HCT116 (cell line): ENCODE results near the gene ECE2. TPM values are rescaled to one million over a fixed set of nuclear protein-coding genes. Genes with fewer than 3 reads are reported as not detected.

Source experiments
- ATAC-seq: fragments of 200-7000 bp; cut with Tn5 transposase; 2 replicates; pipeline ENCODE4 v1.9.1; 2020; ENCODE audit warnings: mild to moderate bottlenecking, moderate library complexity
- BruUV-seq: library from RNA; stranded (reverse); fragments of 400-500 nt; replicated peaks from 2 replicates; lab custom pipeline; 2021; lab: Mats Ljungman, UMichigan
- CTCF ChIA-PET: fragments of 300-600 bp; sonication (Branson Sonifier 250); formaldehyde crosslinking; loops from one replicate; lab custom pipeline; 2021; ENCODE audit warnings: antibody characterized with exemption; lab: Charles Lee
- POLR2A ChIA-PET: fragments of 300-600, 350-600 bp; sonication (Branson Sonifier 250); formaldehyde crosslinking; loops from one replicate; lab custom pipeline; 2021; ENCODE audit warnings: antibody characterized with exemption; lab: Charles Lee
- RAD21 ChIA-PET, 2 experiments: fragments of 300-600 bp; sonication (Branson Sonifier 250); formaldehyde crosslinking; loops; one replicate each; lab custom pipeline; 2023; ENCODE audit warnings: low total read pairs in 2 of 2; ENCODE audit not compliant: uncharacterized antibody in 2 of 2, unreplicated experiment in 2 of 2, low non-redundant PET in 1 of 2; lab: Charles Lee
- DNase-seq: peaks from one replicate; pipeline ENCODE4 v3.0.0-alpha.2; 2010; ENCODE audit warnings: low read depth, low spot score
- H2AFZ ChIP-seq: fragments of 200-600 bp; shearing (Covaris generic), sonication (generic); 2 replicates; pipeline ENCODE4 v1.6.1; 2017; ENCODE audit warnings: low read depth, mixed run types, mixed read lengths, antibody characterized with exemption, low read length; ENCODE audit not compliant: poor library complexity, severe bottlenecking
- H3K27ac ChIP-seq: 2 replicates; pipeline ENCODE4 v1.5.1; 2012; ENCODE audit warnings: low read depth, low read length
- H3K27me3 ChIP-seq: fragments of 200-600 bp; sonication (generic); 2 replicates; pipeline ENCODE4 v1.6.1; 2016; ENCODE audit warnings: mixed run types, low read length, mixed read lengths; ENCODE audit not compliant: insufficient read depth
- H3K36me3 ChIP-seq, 2 experiments: fragments of 200-500 bp in 1 of 2; fragments of 200-600 bp in 1 of 2; sonication (Bioruptor generic) in 1 of 2; sonication (generic) in 1 of 2; 2 replicates each; pipeline versions ENCODE4 v1.5.1 to v1.6.1; 2014 to 2016; ENCODE audit warnings: low read length in 2 of 2, inconsistent platforms in 1 of 2, mixed read lengths in 1 of 2, mixed run types in 1 of 2; ENCODE audit not compliant: insufficient read depth in 2 of 2, control insufficient read depth in 1 of 2
- H3K4me1 ChIP-seq, 2 experiments: fragments of 200-600 bp in 1 of 2; sonication (generic) in 1 of 2; 2 replicates each; pipeline versions ENCODE4 v1.5.1 to v1.6.1; 2012 to 2017; ENCODE audit warnings: low read length in 2 of 2, inconsistent platforms in 1 of 2, mild to moderate bottlenecking in 1 of 2, mixed read lengths in 1 of 2, mixed run types in 1 of 2, moderate library complexity in 1 of 2; ENCODE audit not compliant: insufficient read depth in 2 of 2, control insufficient read depth in 1 of 2
- H3K4me2 ChIP-seq: fragments of 200-600 bp; sonication (generic); 2 replicates; pipeline ENCODE4 v1.6.1; 2017; ENCODE audit warnings: mixed run types, low read length, mixed read lengths
- H3K4me3 ChIP-seq, 2 experiments: fragments of 200-600 bp in 1 of 2; sonication (generic) in 1 of 2; replicated peaks in 1 of 2; 2 replicates each; pipeline ENCODE4 v1.5.1; 2011 to 2016; ENCODE audit warnings: low read length in 2 of 2, control low read depth in 1 of 2, low read depth in 1 of 2, mild to moderate bottlenecking in 1 of 2, mixed read lengths in 1 of 2, mixed run types in 1 of 2
- H3K79me2 ChIP-seq: fragments of 200-600 bp; sonication (generic); 2 replicates; pipeline ENCODE4 v1.6.1; 2017; ENCODE audit warnings: mild to moderate bottlenecking, mixed run types, low read length, moderate library complexity, mixed read lengths; ENCODE audit not compliant: insufficient read depth
- H3K9ac ChIP-seq: fragments of 200-600 bp; sonication (generic); 2 replicates; pipeline ENCODE4 v1.6.1; 2016; ENCODE audit warnings: low read length, mixed read lengths
- H3K9me2 ChIP-seq: fragments of 200-600 bp; sonication (generic), shearing (Covaris generic); 2 replicates; pipeline ENCODE4 v1.6.1; 2017; ENCODE audit warnings: mixed run types, mild to moderate bottlenecking, moderate library complexity; ENCODE audit not compliant: insufficient read depth
- H3K9me3 ChIP-seq, 2 experiments: fragments of 200-500 bp in 1 of 2; fragments of 200-600 bp in 1 of 2; sonication (Bioruptor generic) in 1 of 2; sonication (generic) in 1 of 2; 2 replicates each; pipeline ENCODE4 v1.6.1; 2014 to 2017; ENCODE audit warnings: low read length in 2 of 2, mixed read lengths in 2 of 2, inconsistent platforms in 1 of 2, low read depth in 1 of 2, mild to moderate bottlenecking in 1 of 2, mixed run types in 1 of 2, moderate library complexity in 1 of 2; ENCODE audit not compliant: control insufficient read depth in 1 of 2, insufficient read depth in 1 of 2
- H4K20me1 ChIP-seq: fragments of 200-600 bp; sonication (generic), shearing (Covaris generic); 2 replicates; pipeline ENCODE4 v1.6.1; 2017; ENCODE audit warnings: mixed run types, mild to moderate bottlenecking, moderate library complexity; ENCODE audit not compliant: insufficient read depth
- EGR1 ChIP-seq: IDR thresholded peaks from 2 replicates; pipeline ENCODE4 v1.6.1; 2012; ENCODE audit warnings: low read depth
- ELF1 ChIP-seq: IDR thresholded peaks from 2 replicates; pipeline ENCODE4 v1.6.1; 2012; ENCODE audit warnings: low read depth, borderline replicate concordance
- POLR2A ChIP-seq: IDR thresholded peaks from 2 replicates; pipeline ENCODE4 v1.7.0; 2011; ENCODE audit warnings: borderline replicate concordance; ENCODE audit not compliant: insufficient read depth, insufficient read length; ENCODE audit errors: extremely low read depth
- ZNF274 ChIP-seq: fragments of 200-500 bp; sonication (Bioruptor generic); IDR thresholded peaks from 2 replicates; pipeline ENCODE4 v1.6.1; 2014; ENCODE audit warnings: mild to moderate bottlenecking, low read depth, low read length, inconsistent platforms
- intact Hi-C: fragments of 100-400 bp; cut with micrococcal nuclease; formaldehyde crosslinking; loops from 2 replicates; pipeline ENCODE4 v1.10.0; 2022
- total RNA-seq: library from RNA; stranded (reverse); gene quantifications from one replicate; pipeline ENCODE4 v1.2.1, GENCODE V29; 2021; ENCODE audit not compliant: unreplicated experiment

Gene ECE2
- total RNA-seq, 1 experiment from 2014 or later, result not detected

DNA sequence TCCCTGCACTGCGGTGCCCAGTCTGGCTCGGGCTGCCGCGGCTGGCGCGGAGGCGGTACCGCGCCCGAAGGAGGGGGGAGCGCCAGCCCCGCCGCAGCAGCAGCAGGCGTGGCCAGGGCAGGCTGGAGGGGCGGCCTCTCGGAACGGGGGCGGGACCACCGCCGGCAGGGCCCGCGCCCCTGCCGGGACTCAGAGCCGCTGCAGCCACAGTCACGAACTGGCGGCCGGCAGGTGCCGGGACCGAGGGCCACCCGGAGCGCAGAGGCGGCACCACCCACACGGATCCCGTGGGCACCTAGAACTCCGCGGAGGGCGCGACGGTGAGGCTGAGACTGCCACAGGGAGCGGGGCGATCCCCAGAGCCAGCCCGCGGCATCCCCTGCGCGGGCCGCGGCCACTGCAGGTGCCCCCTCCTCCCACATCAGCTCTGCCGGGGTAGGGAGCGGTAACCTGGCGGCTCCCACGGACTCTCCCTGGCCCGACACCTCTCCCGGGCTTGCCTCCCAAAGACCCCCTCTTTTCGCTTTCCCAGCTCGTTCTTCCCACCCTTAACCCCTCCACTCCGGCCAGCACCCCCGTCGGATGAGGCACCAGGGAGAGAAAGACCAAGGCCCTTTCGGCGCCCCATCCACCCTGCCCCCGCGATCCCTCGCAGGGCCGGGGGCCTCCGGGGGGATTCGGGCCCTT lies 46.3 kb upstream of the ECE2 start, which contains the start of gene VWA5B2 (continued):
- TF ChIP-seq ZNF274 (no peak), POLR2A (peak; percentile 51)

DNA sequence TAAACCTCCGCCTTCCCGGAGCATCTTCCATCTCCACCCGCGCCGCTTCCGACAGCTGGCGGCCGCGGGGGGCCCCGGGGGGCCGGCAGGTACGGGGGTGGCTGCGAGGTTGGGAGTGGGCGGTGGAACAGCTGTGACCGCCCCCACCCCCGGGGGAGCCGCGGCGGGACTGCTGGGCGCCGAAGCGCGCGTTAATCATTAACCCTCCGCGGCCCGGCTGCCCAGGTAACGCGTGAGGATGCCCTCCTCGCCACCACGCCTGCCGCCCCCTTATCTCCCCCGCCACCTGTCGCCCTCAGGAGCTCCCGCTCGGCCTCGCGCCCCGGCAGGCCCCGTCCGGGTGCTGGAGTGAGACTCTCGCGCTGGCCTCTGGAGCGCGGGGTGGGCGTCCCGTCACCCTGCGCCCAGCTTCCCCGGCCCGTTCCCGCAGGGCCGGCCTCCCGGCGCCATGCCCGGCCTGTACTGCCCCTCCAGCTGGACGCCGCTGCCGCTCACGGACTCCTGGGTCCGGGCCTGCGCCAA lies 45.7 kb upstream of the ECE2 start:
- Histone ChIP-seq H4K20me1 (no peaks in the 10 kb centered on the region), H3K9me2 (no peaks in the 10 kb centered on the region), H3K79me2 (no peaks in the 10 kb centered on the region), H3K4me1 (peaks cover 12 to 34% of the 10 kb centered on the region in 2 experiments), H3K27ac (peak overlapping the region; percentile 12; the same call in 1 of the 2 replicates), H3K36me3 (no peaks in the 10 kb centered on the region), H3K4me2 (peak overlapping the region; percentile 97), H3K27me3 (no peaks in the 10 kb centered on the region), H2AFZ (no peak overlapping the region), H3K9ac (peak overlapping the region; percentile 61), H3K9me3 (no peaks in the 10 kb centered on the region), H3K4me3 (peak overlapping the region; percentile 73 to 77)
- ChIA-PET POLR2A (interaction anchor here (1.2 kb wide), 1 partner anchor 59 kb away, joined by 3 read pairs; no protein-coding TSS in a partner anchor), RAD21 (no interaction called here), CTCF (interaction anchor here (0.8 kb wide), 1 partner anchor 56 kb away, joined by 3 read pairs; no protein-coding TSS in a partner anchor)
- no TSS peak for BruUV-seq
- no peak for ATAC-seq
- no peak for DNase-seq
- intact Hi-C loops, result no loop called here
- TF ChIP-seq ELF1 (no peak), EGR1 (peak; percentile 51)
